ENCODE results near the gene HMGXB4. TPM values are rescaled to one million over a fixed set of nuclear protein-coding genes. Genes with fewer than 3 reads are reported as not detected.

HMGXB4 gene
- total and polyA plus RNA-seq, 2 of the 8 experiments (the other 6 are each of a cell fraction or from before 2014, with no cell fraction given) = 20.9 to 41.3 TPM

DNA sequence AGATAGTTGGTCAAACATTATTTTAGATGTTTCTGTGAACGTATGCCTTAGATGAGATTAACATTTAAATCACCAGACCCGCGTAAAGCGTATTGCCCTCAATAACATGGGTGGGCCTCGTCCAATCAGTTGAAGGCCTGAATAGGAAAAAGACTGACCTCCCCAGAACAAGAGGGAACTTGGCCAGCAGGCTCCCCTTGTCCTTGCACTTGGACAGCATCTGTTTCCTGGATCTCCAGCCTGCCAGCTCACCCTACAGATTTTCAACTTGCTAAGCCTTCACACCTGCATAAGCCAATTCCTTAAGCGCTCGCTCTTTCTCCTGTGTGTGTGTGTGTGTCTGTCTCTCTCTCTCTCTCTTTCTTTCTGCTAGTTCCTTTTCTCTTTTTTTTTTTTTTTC is 50.6 kb downstream of the HMGXB4 start:
- no peak overlapping the region for H3K27ac ChIP-seq (ENCODE audit: low read depth, low read length)
- no peak overlapping the region for H3K14ac ChIP-seq (ENCODE audit: insufficient read length)
- H3K4me1 ChIP-seq (replicated peaks in 1 of 4; ENCODE audit: control insufficient read depth in 3 of 4, insufficient read depth in 4 of 4, low read length in 3 of 4) = peaks cover 0 to 2% (median 0%) of the 10 kb centered on the region in 4 experiments; a peak in 1 of 7 replicates
- H3K23ac ChIP-seq (ENCODE audit: insufficient read length) = no peak overlapping the region
- no peak overlapping the region for H2BK15ac ChIP-seq (ENCODE audit: low read length)
- no peaks in the 10 kb centered on the region for H3K23me2 ChIP-seq (ENCODE audit: low read depth, low read length)
- peaks cover 0 to 4% of the 10 kb centered on the region in 2 experiments for H4K20me1 ChIP-seq (replicated peaks in 1 of 2; ENCODE audit: control insufficient read depth in 1 of 2, insufficient read depth in 2 of 2, low read length in 2 of 2)
- no peak overlapping the region for H2BK120ac ChIP-seq (replicated peaks; ENCODE audit: low read depth, low read length)
- H3K79me1 ChIP-seq (ENCODE audit: low read depth, low read length) = peaks cover 4% of the 10 kb centered on the region
- no peak overlapping the region for H2AFZ ChIP-seq (ENCODE audit: low read length)
- no peaks in the 10 kb centered on the region for H3K9me3 ChIP-seq (ENCODE audit: insufficient read depth in 2 of 2, low read depth in 1 of 2, low read length in 1 of 2)
- no peak overlapping the region for H3K4ac ChIP-seq (replicated peaks; ENCODE audit: insufficient read length, low read depth, low read length)
- TF ChIP-seq KDM1A (IDR thresholded peaks at IDR 0.05; ENCODE audit: borderline replicate concordance, low read length) = peak; percentile 45; the same call in 1 of the 2 replicates
- TF ChIP-seq POLR2AphosphoS5 (IDR thresholded peaks at IDR 0.05; ENCODE audit: low read depth, low read length) = no peak
- ChIA-PET CTCF (ENCODE audit: partially characterized antibody) (no interaction called here), POLR2A (ENCODE audit: partially characterized antibody) (no interaction called here)
- H3K27me3 ChIP-seq (replicated peaks in 1 of 4; ENCODE audit: control insufficient read depth in 3 of 4, extremely low read depth in 1 of 4, insufficient read depth in 3 of 4, low read length in 3 of 4) = no peaks in the 10 kb centered on the region
- no peak overlapping the region for H2AK5ac ChIP-seq (ENCODE audit: low read depth, low read length)
- no peak overlapping the region for H4K8ac ChIP-seq (ENCODE audit: extremely low read depth, insufficient read depth, low read length)
- H3K4me2 ChIP-seq (ENCODE audit: insufficient read depth in 1 of 2, low read depth in 2 of 2, low read length in 2 of 2) = no peak overlapping the region
- H3K79me2 ChIP-seq (ENCODE audit: control insufficient read depth in 1 of 2, insufficient read depth in 2 of 2, low read length in 2 of 2) = no peaks in the 10 kb centered on the region
- no peaks in the 10 kb centered on the region for H3K36me3 ChIP-seq (ENCODE audit: control insufficient read depth in 2 of 4, insufficient read depth in 4 of 4, low read length in 3 of 4)
- no peak overlapping the region for H3K9ac ChIP-seq (replicated peaks in 1 of 4; ENCODE audit: extremely low read depth in 1 of 4, low read depth in 3 of 4, low read length in 3 of 4)
- DNase-seq (ENCODE audit: low read depth in 1 of 2, low spot score in 2 of 2) (no peak), FAIRE-seq (no peak)
- no peak overlapping the region for H3K56ac ChIP-seq (replicated peaks; ENCODE audit: insufficient read length, low read depth, low read length)
- no peak overlapping the region for H2BK5ac ChIP-seq (ENCODE audit: low read depth, low read length)
- H4K91ac ChIP-seq (replicated peaks; ENCODE audit: insufficient read length, low read length) = no peak overlapping the region
- H2BK20ac ChIP-seq (ENCODE audit: low read length) = no peak overlapping the region
- WGBS, 2 experiments (ENCODE audit: extremely low coverage in 1 of 2, insufficient coverage in 1 of 2, insufficient read length in 1 of 2, insufficient replicate concordance in 2 of 2, low coverage in 1 of 2, low lambda C conversion rate in 2 of 2, missing lambda C conversion rate in 1 of 2) = 91% methylated on average over 7 of the region's 7 CpGs; no CpG with 5 or more reads in 1 of the 2 experiments
- no peak overlapping the region for H3K4me3 ChIP-seq (ENCODE audit: extremely low read depth in 1 of 4, insufficient read depth in 2 of 4, low read depth in 3 of 4, low read length in 4 of 4)
- H4K5ac ChIP-seq (ENCODE audit: insufficient read length, low read depth, low read length) = no peak overlapping the region
- H3K18ac ChIP-seq (ENCODE audit: extremely low read depth, low read length) = no peak overlapping the region
- H2BK12ac ChIP-seq (ENCODE audit: low read depth, low read length) = no peak overlapping the region

All from H1 (cell line).